ENCODE measurements around the gene ZNF629.

DNA sequence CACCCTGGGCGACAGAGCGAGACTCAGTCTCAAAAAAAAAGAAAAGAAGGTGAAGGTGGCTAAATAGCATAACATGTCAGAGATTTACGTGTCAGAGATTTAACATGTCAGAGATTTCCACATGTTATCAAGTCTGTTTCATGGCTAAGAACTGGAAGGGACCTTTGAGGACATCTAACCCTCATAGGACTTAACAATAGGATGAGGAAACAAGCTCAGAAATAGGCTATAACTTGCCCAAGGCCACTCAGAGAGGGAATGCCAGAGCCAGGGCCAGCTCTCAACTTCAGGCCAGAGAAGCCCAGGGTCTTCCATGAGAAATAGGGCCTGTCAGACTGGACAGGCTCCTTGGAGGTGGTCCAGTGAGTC is 26.8 kb upstream of the ZNF629 start:
- TF ChIP-seq TARDBP (IDR thresholded peaks at IDR 0.05) (no peak), NFRKB (IDR thresholded peaks at IDR 0.05) (no peak), ARNT (IDR thresholded peaks at IDR 0.05) (no peak), FOXA1 (IDR thresholded peaks at IDR 0.05) (no peak), FOXK2 (IDR thresholded peaks at IDR 0.05) (no peak), SUZ12 (IDR thresholded peaks at IDR 0.05) (no peak)
- TF ChIP-seq, protein P1, sequence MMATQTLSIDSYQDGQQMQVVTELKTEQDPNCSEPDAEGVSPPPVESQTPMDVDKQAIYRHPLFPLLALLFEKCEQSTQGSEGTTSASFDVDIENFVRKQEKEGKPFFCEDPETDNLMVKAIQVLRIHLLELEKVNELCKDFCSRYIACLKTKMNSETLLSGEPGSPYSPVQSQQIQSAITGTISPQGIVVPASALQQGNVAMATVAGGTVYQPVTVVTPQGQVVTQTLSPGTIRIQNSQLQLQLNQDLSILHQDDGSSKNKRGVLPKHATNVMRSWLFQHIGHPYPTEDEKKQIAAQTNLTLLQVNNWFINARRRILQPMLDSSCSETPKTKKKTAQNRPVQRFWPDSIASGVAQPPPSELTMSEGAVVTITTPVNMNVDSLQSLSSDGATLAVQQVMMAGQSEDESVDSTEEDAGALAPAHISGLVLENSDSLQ (IDR thresholded peaks at IDR 0.05): no peak

Measured in HEK293T (cell line).